NT2/D1 (cell line): Measurements from ENCODE around the gene PALLD.
"Not testable (repeated sequence)": the region's sequence is repeated elsewhere in the genome, so short reads cannot be mapped to it uniquely, and the experiment has no call there.

ENCODE experiments used
- DNase-seq: peaks from one replicate; pipeline ENCODE4 v3.0.0-alpha.2; 2011; ENCODE audit warnings: low read depth, low spot score
- H3K27me3 ChIP-seq: 2 replicates; pipeline ENCODE4 v1.6.0; 2011; ENCODE audit warnings: mild to moderate bottlenecking; ENCODE audit not compliant: insufficient read length, insufficient read depth
- H3K36me3 ChIP-seq: 2 replicates; pipeline ENCODE4 v1.6.1; 2011; ENCODE audit warnings: mild to moderate bottlenecking, low read length, mixed read lengths; ENCODE audit not compliant: insufficient read depth, insufficient read length
- H3K4me1 ChIP-seq: 2 replicates; pipeline ENCODE4 v1.5.1; 2011; ENCODE audit not compliant: insufficient read depth, insufficient read length
- H3K4me3 ChIP-seq: 2 replicates; pipeline ENCODE4 v1.5.1; 2011; ENCODE audit warnings: low read depth; ENCODE audit not compliant: insufficient read length
- H3K9ac ChIP-seq: 2 replicates; pipeline ENCODE4 v1.6.0; 2011; ENCODE audit warnings: low read depth; ENCODE audit not compliant: insufficient read length
- H3K9me3 ChIP-seq: 2 replicates; pipeline ENCODE4 v1.5.1; 2011; ENCODE audit warnings: mild to moderate bottlenecking, low read length; ENCODE audit not compliant: insufficient read depth
- SUZ12 ChIP-seq: IDR thresholded peaks from 2 replicates; pipeline ENCODE4 v1.6.1; 2011; ENCODE audit not compliant: insufficient read length, insufficient read depth; ENCODE audit errors: extremely low read depth
- YY1 ChIP-seq: IDR thresholded peaks from 2 replicates; pipeline ENCODE4 v1.6.1; 2011; ENCODE audit not compliant: insufficient read length, insufficient read depth
- ZNF274 ChIP-seq: IDR thresholded peaks from 2 replicates; pipeline ENCODE4 v1.6.1; 2011; ENCODE audit warnings: mild to moderate bottlenecking, low read depth, low read length

PALLD gene

GRCh38 chr4:168496834-168497233 is at the start of gene PALLD:
TSS of gene PALLD (plus strand) at chr4:168497052.
- Histone ChIP-seq H3K9me3 (no peaks in the 10 kb centered on the region), H3K4me3 (no peak within 1 kb of the TSS), H3K4me1 (no peaks in the 10 kb centered on the region), H3K9ac (no peak within 1 kb of the TSS), H3K36me3 (no peaks in the 10 kb centered on the region), H3K27me3 (no peaks in the 10 kb centered on the region)
- TF ChIP-seq ZNF274, result no peak
- no peak for TF ChIP-seq YY1
- no peak for TF ChIP-seq SUZ12
- DNase-seq, result no peak

GRCh38 chr4:168449063-168449462 is 47.8 kb upstream of the PALLD start:
- not testable (repeated sequence) for H3K36me3 ChIP-seq, H3K4me1 ChIP-seq, H3K9me3 ChIP-seq, H3K9ac ChIP-seq, DNase-seq, H3K27me3 ChIP-seq, H3K4me3 ChIP-seq

GRCh38 chr4:168449719-168450452 is 47.0 kb upstream of the PALLD start:
- H3K36me3 ChIP-seq, result no peaks in the 10 kb centered on the region
- no peak for DNase-seq
- no peaks in the 10 kb centered on the region for H3K27me3 ChIP-seq
- no peak overlapping the region for H3K4me3 ChIP-seq
- TF ChIP-seq SUZ12, result no peak
- TF ChIP-seq ZNF274, result no peak
- TF ChIP-seq YY1, result no peak
- no peaks in the 10 kb centered on the region for H3K4me1 ChIP-seq
- H3K9ac ChIP-seq, result no peak overlapping the region
- H3K9me3 ChIP-seq, result no peaks in the 10 kb centered on the region

GRCh38 chr4:168451331-168451730 is 45.5 kb upstream of the PALLD start:
- no peaks in the 10 kb centered on the region for H3K27me3 ChIP-seq
- DNase-seq, result no peak
- no peaks in the 10 kb centered on the region for H3K4me1 ChIP-seq
- H3K4me3 ChIP-seq, result no peak overlapping the region
- no peak overlapping the region for H3K9ac ChIP-seq
- H3K36me3 ChIP-seq, result no peaks in the 10 kb centered on the region
- TF ChIP-seq ZNF274 (no peak), SUZ12 (no peak), YY1 (no peak)
- no peaks in the 10 kb centered on the region for H3K9me3 ChIP-seq

GRCh38 chr4:168451744-168452390 is 45.0 kb upstream of the PALLD start:
- TF ChIP-seq SUZ12, result no peak
- Histone ChIP-seq H3K9me3 (no peaks in the 10 kb centered on the region), H3K4me3 (no peak overlapping the region), H3K4me1 (no peaks in the 10 kb centered on the region), H3K9ac (no peak overlapping the region), H3K27me3 (no peaks in the 10 kb centered on the region), H3K36me3 (no peaks in the 10 kb centered on the region)
- DNase-seq, result no peak

- no peaks in the 10 kb centered on the region for H3K36me3 ChIP-seq
- no peaks in the 10 kb centered on the region for H3K27me3 ChIP-seq
- no peaks in the 10 kb centered on the region for H3K4me1 ChIP-seq
- DNase-seq, result no peak
- no peak overlapping the region for H3K4me3 ChIP-seq
- no peaks in the 10 kb centered on the region for H3K9me3 ChIP-seq
- TF ChIP-seq SUZ12 (no peak), YY1 (no peak), ZNF274 (no peak)
- no peak overlapping the region for H3K9ac ChIP-seq
Measured at GRCh38 chr4:168453146-168453545, 43.7 kb upstream of the PALLD start.

GRCh38 chr4:168458256-168458655 is 38.6 kb upstream of the PALLD start:
- H3K36me3 ChIP-seq, DNase-seq, H3K27me3 ChIP-seq, H3K4me3 ChIP-seq, H3K4me1 ChIP-seq, H3K9ac ChIP-seq, H3K9me3 ChIP-seq: not testable (repeated sequence)
